UCSD-AML1 (cell line): ENCODE results near the gene SLCO2A1.

Experiments used
- DNase-seq: peaks from one replicate; lab custom pipeline; 2025; ENCODE audit not compliant: unreplicated experiment; lab: John Stamatoyannopoulos, UW

SLCO2A1 gene

GRCh38 chr3:133915685-133916658, 113.8 kb downstream of the SLCO2A1 start:
- no peak for DNase-seq

DNA sequence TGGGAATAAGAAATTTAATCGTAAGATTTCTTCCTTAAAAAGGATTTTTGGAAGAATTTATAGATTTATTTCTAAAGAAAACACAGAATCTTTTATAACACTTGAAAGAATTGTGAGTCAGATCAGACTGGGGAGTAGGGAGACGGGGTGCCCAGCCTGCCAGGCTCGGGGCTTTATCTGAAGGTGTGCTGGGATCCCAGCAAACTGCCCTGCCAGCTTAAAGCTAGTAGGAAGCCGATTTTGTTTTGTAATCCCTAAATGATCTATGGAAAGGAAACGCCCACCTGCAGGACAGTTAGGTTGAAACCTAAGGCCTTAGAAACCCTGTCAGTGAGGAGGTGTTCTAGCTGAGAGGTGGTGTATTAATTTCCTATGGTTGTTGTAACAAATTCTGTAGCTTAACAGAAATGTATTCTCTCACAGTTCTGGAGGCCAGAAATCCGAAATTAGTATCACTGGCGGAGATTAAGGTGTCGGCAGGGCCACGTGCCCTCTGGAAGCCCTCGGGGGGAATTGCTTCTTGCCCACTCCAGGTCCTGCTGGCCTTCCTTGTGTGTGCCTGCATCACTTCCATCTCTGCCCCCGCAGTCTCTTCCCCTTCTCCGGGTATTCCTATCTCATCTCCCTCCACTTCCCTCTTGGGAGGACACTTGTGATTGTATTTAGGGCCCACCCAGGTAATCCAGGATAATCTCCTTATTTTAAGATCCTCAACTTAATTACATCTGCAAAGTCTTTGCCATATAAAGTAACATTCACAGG, 114.7 kb downstream of the SLCO2A1 start:
- DNase-seq: no peak

- DNase-seq: no peak
Measured at GRCh38 chr3:133910422-133910821, 119.3 kb downstream of the SLCO2A1 start.

- no peak for DNase-seq
Measured at GRCh38 chr3:133905376-133905775, 124.3 kb downstream of the SLCO2A1 start.

DNA sequence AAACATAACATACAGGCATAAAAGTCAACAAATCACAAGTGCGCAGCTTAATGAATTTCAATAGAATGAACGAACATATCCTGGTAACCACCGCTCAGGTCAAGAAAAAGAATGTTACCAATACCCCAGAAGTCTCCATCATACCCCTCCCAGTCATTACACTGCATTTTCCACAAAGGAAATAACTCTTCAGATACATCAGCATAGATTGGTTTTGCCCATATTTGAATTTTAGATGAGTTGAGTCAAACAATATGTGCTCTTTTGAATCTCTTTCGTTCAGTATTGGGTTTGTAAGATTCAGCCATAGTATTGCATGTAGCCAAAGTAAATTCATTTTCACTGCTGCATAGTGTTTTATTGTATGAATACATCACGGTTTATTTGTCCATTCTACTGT, 127.9 kb downstream of the SLCO2A1 start:
- no peak for DNase-seq

GRCh38 chr3:133901083-133901482, 128.6 kb downstream of the SLCO2A1 start:
- DNase-seq: no peak

DNA sequence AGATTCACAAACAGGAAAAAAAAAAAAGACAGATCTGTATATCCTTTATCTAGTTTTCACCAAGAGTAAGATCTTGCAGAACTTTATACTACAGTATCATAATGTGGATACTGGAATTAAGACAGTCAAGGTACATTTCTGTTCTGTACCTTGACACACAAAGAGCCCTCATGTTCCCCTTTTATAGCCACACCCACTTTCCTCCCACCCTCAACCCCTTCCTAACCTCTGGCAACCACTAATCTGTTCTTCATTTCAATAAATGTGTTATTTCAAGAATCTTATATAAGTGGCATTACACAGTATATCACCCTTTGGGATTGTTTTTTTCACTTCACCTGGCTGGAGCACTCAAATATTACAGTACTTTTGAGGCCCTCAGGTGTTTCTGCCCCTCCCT, 130.4 kb downstream of the SLCO2A1 start:
- no peak for DNase-seq

GRCh38 chr3:133897547-133897946, 132.2 kb downstream of the SLCO2A1 start:
- no peak for DNase-seq

- DNase-seq: no peak
Measured at GRCh38 chr3:133896002-133896761, 133.5 kb downstream of the SLCO2A1 start.

- DNase-seq: peak; percentile 50
Measured at GRCh38 chr3:133895208-133896001, 134.3 kb downstream of the SLCO2A1 start, which contains the start of gene RAB6B. Gene RAB6B (minus strand): TSS chr3:133895882. CDS start chr3:133895466, 416 bp downstream.

DNA sequence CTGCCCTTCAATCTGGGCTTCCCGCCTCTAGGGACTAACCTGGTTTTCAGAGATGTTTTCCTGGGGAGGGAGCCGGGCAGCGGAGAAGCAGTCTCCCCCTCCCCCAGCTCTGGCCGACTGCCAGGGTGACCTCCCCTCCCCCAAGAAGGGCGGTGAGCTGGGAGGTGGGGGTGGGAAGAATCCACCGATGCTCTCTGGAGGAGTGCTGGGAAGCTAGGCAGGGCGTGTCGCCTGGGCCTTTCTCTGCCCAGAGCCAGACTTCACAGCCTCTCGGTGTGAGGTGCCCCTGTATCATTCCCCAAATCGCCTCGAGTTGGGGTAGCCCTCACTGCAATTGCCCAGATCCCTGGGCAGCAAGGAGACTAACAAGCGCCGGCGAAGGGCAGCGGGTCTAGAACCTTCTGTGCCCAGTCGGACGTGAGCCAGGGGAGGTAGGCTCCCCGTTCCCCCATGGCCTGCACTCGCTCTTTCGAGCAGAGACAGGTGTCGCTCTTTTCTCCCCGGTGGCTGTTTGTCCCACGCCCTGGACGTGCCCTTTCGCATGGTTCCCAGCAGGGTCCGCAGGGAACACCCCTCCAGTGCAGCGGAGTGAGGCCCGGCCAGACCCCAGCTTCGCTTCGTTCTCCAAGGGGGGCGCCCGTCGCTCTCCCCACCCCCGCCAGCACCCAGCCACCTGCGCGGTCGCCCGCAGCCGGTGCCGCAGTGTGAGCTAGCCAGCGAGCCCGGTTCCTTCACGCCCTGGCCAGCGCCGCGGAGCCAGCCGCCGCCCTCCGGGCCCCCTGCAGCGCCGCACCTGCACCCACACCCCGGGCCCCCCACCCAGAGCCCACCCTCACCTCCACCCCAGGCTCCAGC, 135.1 kb downstream of the SLCO2A1 start:
- DNase-seq: no peak

DNA sequence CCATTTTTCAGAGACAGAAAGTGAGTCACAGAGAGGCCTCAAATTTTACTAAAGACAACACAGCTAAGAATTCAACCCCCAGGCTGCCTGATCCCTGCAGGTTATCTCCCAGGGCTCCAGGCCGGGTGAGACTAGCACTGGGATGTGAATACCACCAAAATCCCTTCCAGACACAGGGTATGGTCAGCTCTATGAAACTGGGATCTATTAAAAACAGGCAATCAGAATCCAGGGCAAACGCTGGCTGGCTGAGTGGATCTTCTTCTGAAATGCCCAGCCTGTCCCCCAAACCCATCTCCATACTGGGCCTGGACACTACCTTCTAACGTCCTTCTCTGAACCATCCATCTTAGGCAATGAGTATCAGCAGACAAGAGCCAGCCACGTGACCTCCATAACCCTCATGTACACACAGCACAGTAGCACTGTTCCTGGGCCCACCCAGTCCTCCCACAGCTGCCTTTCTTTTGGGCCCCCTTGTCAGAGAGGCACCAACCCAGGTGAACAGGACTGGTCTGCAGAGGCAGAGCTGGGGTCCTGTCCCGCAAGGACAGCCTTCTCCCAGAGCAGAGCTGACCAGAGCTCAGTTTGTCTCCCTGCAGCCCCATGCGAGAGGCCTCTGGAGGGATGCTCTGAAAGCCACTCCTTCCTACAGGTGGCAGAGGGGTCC, 135.9 kb downstream of the SLCO2A1 start:
- no peak for DNase-seq

GRCh38 chr3:133892541-133893231, 137.0 kb downstream of the SLCO2A1 start:
- peak; percentile 49 for DNase-seq

GRCh38 chr3:133891662-133892378, 137.9 kb downstream of the SLCO2A1 start:
- no peak for DNase-seq

- no peak for DNase-seq
Measured at GRCh38 chr3:133890972-133891644, 138.6 kb downstream of the SLCO2A1 start.

DNA sequence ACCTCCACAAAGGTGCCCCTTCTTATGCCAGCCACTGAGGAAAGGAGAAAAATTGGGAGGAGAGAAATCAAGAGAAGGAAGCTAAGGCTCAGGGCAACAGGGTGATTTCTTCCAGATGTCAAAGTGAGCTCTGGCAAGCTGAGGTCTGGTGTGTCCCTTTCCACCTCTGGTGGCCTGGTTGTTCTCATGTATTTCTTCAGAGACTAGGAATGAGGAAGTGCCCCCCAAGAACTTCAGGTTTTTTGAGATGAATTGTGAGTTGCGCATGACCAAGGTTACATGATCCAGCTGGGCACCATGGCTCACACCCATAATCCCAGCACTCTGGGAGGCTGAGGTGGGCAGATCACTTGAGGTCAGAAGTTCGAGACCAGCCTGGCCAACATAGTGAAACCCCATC, 139.7 kb downstream of the SLCO2A1 start:
- DNase-seq: no peak

DNA sequence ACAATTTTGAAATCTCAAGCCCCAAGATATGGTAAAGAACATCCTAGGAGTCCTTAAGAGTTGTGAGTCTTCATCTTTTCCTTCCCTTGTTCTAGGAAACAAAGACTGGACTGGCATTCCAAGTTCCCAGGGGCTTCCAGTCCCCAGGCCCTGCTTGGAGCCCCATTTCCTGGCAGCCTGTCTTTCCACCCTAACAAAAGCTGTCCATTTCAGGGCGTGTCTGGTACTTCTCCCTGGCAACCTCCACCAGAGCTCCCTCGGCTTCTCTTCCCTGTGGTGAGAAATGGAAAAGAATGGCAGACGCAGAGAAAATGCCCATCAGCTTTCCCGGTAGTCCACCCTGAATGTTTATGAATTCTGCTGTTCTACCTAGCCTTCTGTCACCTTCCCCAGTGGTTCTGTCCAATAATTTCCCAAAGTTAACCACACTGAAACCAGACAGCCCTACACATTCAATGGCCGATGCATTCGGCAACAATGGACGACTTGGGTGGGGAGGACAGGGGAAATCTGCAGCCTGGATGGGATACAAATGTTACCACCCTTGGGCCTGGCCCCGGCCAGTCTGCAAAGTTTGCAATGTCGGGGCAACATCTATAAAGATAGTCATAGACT, 140.9 kb downstream of the SLCO2A1 start:
- DNase-seq: no peak
